ENCODE measurements around the gene SULF2.

Gene SULF2

DNA sequence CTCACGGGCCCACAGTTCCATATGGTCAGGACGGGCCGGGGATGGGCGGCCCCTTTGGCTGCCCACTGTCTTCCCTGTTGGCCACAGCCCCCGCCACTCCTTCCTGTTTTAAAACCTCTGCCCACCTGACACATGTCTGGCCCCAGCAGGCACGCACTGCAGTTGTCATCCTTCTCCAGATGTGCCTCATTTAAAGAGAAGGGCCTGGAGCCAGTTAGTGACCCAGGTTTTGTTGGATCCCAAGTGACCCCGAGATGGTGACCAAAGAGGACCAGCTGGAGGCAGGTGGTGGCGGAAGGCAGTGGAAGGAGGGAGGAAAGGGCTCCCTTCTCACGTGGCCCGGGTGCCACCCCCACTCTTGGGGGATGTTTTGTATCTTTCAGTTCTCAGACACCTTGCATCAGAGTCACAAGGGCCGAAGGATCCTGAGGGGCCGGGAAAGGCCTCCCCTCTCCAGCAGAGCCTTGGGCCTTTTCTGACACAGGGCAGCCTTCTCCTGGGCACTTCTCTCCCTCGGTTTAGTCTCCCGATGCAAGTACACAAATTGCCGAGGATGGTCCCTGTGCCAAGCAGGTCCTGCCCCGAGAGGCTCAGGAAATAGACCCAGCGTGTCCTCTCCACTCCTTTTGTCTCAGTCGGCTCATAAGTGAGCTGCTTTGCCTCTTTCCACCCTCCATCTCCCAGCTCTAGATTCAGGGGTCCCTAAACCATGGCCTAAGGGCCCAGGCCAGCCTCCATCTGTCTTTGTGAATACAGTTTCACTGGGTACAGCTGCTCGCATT is 117.6 kb downstream of the SULF2 start:
- no peak for DNase-seq (ENCODE audit: low read depth)

DNA sequence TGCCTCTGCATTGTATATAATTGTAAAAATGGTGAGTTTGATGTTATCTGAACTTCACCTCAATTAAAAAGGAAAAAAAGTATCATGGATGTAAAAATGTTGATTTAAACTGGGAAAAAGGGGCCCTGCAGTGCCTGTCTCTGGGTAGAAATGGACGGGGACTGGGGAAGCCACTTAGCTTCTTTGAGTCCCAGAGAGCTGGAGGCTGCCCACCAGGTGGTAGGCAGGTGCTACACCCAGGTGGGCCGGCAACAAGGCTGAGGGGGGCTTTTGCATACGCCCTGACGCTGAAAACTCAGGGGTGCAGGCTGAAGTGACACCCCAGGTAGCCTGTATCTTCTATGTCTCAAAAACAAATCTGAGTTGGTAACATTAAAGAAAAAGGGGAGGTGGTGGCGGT is 118.2 kb downstream of the SULF2 start:
- no peak for DNase-seq (ENCODE audit: low read depth)

DNA sequence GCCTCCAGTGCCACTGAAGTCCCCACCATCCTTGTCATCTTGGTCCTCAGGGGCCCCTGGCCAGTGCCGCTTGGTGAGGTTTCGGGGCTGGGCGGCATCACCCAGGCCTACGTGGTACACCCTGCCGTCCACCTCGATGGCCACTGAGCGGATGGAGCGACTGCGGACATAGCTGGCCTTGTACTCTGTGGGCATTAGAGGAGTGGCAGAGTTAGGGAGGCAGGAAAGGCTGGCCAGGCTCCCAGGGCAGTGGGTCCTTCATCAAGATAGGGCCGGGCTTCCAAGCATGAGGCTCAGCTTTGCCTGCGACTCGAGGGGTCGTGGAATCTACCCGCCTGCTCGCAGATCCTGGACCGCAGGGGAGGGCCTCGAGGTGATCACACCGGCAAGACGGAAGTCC is 119.0 kb downstream of the SULF2 start:
- DNase-seq (ENCODE audit: low read depth) = no peak

DNA sequence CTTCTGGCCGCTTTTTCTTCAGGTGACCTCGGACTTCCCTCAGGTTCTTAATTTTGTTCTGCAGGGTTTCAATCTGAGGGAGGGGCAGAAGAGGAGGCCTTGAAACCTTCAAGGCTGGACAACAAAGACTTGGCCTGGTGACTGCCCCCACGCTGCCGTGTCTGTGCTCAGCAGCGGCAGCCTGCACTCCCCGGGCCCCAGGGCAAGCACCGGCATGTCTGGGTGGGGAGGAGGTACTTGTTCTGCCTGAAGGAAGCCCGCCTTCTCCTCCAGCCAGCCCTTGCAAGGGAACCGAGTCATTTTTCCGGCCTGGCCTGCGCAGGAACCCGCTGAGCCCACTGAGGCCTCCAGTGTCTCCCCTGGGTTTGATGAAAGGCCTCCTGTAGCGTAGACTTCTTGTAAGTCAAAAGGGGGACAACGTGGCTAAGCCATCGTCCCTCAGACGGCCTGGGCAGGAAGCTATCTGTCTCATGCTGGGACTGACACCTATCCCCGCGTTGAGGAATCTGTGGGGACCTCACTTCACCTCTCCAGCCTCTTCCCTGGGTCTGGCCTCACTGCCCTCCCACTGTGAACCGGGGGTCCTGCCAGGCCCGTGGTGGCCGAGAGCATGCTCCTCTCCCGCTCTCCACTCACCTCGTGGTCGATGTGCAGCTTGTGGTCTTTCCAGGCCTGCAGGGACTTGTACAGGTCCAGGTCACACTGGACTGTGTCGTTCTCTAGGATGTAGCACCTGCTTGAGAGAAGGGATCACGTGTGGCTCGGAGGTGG is 119.9 kb downstream of the SULF2 start:
- DNase-seq (ENCODE audit: low read depth) = no peak

DNA sequence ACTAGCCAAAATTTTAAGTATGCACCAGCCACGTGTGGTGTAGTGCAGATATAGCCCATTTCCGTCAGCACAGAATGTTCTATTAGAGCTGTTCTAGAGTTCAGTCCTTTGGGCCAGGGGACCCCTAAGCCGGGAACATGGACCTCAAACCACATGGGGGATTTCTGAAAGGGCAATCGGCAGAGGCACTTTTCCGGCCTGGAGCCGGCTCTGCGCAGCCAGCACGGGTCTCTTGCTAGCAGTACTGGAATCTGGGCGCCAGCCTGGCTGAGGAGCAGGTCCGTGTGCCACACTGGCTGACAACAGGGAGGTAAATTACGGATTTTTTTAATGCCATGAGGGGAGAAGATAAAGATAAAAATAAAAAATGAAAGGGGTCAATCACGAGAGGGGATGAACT is 120.5 kb downstream of the SULF2 start:
- no peak for DNase-seq (ENCODE audit: low read depth)

DNA sequence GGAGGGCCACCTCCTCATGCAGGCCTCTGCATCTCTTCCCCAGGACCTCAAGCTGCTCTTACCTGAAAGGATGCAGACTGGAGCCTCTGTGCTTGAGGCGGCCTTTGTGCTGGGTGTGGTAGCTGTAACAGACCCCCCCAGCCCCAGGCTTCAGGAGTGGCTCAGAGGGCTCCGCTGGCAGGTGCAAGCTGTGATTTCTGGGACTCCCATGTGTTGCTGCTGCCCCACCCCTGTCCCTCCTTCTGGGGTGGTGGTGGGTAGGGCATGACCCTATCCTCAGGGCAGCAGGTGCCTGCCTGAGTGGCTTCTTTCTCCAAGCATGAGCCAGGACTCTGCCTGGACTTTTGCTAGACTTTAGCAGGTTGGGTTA is 121.2 kb downstream of the SULF2 start:
- no peak for DNase-seq (ENCODE audit: low read depth)

DNA sequence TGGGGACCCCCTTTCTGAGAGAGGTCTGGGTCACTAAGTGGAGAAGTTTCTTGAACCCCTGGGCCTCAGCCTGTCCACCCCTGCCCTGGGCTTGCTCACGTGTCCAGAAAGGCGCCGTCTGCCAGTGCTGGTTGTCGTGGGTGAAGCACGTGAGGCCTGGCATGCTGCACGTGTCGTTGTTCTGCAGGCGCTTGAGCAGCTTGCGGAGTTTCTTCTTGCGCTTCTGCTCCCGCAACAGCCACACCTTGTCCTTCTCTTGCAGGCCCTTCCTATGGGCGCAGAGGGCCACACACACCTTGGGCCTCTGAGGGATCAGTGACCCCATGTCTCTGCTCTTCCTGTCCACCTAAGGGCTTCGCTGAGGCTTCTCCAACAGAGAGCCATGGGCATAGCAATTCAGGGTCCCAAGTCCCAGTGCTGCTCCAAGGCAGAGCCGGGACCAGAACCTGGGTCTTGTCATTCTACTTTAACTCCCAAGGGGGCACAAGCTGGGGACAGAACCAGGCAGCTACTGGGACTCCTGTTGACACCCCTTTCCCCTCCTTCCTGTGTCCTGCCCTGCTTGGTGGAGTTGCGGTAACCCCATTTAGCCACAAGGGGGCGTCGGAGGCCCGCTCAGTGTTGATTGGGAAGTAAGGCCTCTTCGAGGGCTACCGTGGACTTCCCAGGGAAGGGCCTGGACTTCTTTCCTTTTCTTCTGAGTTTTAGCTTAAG is 121.8 kb downstream of the SULF2 start:
- peak; percentile 50 for DNase-seq (ENCODE audit: low read depth)

DNA sequence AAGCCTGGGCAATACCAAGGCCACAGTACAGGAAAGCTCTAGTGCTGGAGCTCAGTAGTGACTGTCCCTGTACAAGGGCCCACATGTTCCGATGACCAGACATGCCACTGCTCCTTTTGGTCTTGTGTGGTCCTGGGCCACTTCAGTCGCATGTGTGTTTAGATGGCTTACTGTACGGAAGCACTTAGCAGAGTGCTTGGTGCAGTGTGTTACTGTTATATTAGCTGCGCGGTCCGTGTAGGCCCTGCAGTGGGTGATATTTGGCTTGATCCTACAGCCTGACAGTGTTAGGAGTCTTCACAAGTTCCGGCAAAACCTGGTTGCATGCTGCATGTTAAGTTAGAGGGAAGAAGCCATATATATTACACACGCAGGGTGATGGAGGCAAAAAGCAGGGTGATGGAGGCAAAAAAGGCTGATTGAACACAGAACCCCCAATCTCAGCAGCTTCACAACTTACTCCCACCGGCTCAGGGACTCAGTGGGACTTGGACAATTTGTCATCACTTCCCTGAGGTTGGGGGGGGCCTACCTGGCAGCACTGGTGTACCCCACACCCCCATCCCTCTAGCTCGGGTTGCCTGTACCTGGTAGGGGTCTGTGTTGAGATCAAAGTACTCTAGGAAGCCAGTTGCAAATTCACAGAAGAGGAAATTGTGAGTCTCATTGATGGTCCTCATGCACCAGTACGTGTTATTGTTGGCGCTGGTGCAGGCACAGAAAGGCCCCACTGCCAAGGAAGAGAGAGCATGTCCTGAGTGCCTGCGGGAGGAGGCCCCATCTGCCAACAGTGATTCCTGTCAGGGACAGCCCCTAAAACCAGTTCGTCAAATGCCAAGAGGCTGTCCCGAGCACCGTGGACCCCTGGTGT is 122.6 kb downstream of the SULF2 start:
- no peak for DNase-seq (ENCODE audit: low read depth)

DNA sequence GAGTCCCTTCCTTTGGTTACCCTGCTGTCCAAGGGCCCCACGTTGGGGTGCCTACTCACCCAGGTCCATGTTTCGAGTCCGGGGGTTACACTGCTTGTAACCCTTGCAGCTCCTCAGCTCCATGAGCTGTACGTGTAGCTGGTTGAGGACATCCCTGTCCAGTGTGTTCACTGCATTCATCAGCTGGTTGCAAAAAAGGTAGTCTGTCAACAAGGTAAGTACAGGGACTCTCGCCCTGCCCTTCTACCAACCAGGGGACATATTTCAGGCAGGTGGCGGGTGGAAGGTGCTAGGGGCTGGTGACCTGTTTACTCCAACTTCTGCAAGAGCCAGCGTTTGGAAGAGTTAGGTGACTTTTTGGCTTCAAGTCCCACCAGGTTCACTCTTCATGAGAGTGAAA is 123.6 kb downstream of the SULF2 start:
- no peak for DNase-seq (ENCODE audit: low read depth)

DNA sequence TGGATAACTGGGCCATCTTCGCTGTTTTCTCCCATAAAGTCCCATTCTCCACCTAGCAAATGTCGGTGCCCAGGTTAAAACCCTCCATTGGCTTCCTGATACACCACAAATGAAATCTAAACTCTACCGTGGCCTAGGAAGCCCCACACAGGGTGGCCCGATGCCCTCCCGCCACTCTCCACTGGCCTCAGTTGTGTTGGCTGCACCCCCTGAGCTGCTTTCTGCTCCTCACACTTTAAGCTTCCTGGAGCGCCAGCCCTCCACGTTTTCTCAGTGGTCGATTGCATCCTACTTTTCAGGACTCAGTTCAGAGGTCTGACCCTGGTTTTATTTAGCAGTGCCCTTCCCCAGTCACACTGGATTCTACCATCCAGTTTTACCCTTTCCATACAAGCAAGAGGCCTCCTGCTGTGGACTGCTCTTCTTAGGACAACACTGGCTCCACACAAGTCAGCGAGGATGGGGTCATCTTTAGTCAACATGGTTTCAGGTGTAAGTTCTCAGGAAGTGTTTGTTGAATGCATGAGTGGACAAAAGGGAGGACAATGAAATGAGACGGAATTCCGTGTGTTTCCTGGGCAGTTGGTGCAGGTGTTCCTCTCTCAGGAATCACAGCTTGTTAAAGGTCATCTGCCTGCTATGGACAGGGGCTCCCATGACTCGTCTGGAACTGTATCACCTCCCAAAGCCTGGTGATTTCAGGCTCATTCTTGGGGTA is 124.1 kb downstream of the SULF2 start:
- DNase-seq (ENCODE audit: low read depth) = no peak

DNA sequence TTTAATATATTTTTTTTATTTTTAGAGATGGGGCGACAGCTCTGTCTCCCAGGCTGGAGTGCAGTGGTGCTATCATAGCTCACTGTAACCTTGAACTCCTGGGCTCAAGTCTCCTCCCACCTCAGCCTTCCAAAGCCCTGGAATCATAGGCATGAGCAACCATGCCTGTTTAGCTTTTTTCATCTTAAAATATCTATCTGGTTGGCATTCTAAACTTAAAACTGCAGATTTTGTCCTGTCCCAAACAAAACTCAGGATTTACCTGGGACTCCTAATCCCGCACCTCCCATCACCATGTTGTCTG is 124.7 kb downstream of the SULF2 start:
- no peak for DNase-seq (ENCODE audit: low read depth)

DNA sequence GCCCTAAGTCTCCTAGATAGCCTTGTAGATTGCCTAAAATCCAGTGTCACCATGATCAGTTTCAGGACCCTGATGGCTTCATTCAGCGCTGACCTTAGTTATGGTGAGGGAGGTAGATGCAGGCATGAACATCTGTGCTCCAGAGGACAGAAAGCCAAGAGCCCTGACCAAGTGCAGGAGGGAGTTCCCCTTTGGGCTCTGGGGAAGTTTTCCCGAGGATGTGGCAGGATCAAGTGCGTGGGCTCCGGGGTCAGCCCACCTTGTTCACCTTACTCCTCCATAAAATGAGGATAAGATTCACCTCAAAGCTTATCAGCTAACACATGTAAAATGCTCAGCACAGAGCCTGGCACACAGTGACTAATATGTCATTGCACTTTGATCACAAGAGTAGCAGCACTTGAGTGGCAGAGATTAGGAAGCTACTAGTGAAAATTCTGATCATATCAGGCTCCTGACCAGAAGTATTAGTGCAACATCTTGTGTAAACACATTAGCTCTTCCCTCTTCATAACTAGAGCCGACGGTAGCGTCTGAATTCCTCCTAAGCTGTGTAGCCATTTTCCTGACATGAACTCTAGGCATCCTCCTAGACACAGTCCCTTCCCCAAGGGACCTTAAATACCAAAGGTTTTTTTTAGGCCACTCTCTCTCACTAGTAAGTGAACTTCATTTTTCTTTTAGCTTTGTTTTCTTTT is 125.2 kb downstream of the SULF2 start:
- no peak for DNase-seq (ENCODE audit: low read depth)

DNA sequence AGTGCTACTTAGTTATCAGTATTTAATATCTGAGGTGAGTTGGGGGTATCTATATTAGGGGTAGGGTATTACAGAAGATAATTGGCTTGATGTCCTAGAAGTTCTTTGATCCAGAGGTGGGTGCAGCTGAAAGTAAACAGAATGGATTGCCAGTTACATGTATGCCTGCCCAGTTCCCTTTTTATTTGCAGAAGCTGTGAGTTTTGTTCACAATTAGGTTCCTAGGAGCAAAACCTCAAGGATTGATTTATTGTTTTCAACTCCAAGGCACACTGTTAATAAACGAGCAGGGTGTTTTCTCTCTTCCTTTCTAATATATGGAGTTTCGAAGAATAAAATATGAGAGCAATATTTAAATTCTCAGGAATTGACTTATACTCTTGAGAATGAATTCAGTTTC is 129.0 kb downstream of the SULF2 start:
- no peak for DNase-seq (ENCODE audit: low read depth)

DNA sequence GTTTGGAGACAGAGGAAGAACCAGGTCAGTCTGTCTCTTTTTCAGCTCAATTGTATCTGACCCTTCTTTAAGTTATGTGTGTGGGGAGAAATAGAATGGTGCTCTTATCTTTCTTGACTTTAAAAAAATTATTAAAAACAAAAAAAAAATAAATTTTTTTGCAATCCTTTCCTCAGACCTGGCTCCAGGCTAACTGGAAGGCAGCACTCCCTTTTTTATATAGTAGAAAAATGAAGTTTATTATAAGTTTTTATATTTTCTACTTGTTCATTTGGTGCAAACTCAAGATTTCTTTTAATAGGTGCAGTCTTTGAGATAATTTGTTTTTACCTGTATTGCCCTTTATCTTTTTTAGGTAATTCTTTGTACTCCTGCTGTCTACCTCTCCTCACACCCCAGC is 129.6 kb downstream of the SULF2 start:
- DNase-seq (ENCODE audit: low read depth) = no peak

DNA sequence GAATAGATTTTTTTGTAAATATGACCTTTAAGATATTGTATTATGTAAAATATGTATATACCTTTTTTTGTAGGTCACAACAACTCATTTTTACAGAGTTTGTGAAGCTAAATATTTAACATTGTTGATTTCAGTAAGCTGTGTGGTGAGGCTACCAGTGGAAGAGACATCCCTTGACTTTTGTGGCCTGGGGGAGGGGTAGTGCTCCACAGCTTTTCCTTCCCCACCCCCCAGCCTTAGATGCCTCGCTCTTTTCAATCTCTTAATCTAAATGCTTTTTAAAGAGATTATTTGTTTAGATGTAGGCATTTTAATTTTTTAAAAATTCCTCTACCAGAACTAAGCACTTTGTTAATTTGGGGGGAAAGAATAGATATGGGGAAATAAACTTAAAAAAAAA is 130.9 kb downstream of the SULF2 start:
- DNase-seq (ENCODE audit: low read depth) = no peak

DNA sequence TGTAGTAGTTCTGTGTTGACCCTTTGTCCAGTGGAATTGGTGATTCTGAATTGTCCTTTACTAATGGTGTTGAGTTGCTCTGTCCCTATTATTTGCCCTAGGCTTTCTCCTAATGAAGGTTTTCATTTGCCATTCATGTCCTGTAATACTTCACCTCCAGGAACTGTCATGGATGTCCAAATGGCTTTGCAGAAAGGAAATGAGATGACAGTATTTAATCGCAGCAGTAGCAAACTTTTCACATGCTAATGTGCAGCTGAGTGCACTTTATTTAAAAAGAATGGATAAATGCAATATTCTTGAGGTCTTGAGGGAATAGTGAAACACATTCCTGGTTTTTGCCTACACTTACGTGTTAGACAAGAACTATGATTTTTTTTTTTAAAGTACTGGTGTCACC is 131.4 kb downstream of the SULF2 start:
- DNase-seq (ENCODE audit: low read depth) = no peak

DNA sequence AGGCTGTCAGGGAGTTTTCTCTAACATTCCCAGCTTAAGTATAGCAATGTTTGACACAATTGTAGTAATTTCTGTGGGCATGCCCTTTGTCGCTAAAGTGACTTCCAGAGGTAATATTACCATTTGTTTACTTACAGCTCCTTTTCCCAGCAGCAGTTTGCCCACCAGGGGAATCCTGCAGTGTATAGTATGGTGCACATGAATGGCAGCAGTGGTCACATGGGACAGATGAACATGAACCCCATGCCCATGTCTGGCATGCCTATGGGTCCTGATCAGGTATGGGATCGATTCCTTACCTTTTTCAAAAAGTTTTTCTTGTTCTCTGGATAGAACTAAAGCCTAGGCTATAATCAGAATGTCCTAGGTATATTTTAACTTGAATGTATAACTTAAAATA is 132.5 kb downstream of the SULF2 start:
- DNase-seq (ENCODE audit: low read depth) = no peak

DNA sequence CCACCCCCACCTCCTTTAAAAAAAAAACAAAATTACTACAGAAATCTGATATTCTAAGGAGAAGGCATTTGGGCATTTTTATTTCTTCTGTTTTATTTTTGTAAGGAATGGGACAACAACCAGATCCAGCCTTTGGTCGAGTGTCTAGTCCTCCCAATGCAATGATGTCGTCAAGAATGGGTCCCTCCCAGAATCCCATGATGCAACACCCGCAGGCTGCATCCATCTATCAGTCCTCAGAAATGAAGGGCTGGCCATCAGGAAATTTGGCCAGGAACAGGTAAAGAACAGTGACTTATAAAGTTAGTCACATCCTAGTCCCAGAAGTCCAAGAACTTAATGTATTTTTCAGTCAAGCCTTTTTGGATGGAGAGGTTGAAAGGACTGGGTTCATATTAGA is 133.0 kb downstream of the SULF2 start:
- no peak for DNase-seq (ENCODE audit: low read depth)

DNA sequence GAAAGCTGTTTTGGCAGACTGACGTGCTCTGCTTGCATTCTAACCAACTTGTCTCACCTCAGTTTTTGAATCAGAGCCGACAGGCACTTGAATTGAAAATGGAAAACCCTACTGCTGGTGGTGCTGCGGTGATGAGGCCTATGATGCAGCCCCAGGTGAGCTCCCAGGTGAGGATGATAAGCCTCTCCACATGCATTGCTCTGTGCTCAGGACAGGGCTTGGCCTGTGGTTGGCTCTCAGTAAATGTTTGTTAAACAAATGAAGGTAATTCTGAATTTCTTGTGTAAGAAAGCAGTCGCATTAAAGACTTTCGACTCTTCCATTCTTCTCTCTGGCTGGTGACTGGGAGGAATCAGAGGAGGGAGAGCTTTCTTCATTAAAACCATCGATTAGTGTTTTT is 136.3 kb downstream of the SULF2 start:
- DNase-seq (ENCODE audit: low read depth) = no peak

DNA sequence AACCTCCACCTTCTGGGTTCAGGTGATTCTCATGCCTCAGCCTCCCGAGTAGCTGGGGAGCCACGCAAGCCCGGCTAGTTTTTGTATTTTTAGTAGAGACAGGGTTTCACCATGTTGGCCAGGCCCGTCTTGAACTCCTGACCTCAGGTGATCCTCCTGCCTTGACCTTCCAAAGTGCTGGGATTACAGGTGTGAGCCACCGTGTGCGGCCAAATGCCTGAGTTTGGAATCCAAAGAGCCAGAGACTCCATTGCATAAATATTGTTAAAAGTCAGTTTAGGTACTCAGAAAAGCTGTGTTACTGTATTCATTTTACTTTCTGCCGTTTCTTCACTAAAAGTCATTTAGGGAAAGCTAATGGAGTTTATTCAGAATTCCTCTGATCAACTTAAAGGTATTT is 137.3 kb downstream of the SULF2 start:
- DNase-seq (ENCODE audit: low read depth) = no peak

DNA sequence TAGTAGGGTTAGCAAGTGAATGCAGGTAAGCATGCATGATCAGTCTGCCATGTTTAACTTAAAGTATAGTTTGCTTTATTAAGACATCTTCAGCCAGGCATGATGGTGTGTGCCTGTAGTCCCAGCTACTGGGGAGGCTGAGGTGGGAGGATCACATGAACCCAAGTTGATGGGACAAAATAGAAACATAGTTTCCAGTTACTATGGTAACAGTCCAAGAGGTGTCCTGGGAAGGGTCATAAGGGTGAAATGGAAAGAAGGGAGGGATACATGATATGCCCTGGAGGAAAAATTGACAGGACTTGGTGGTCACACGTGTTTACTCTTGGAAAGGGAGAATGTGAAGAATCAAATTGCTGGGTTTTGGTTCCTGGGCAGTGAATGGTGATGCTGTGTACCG is 139.6 kb downstream of the SULF2 start:
- no peak for DNase-seq (ENCODE audit: low read depth)

Measured in stimulated activated CD8-positive, alpha-beta memory T cell treated with anti-CD3 and anti-CD28 coated beads, Interleukin-4, amount 100 ng/mL, for 24 hours (primary cell).